ENCODE data around the gene GSTA3. TPM values are rescaled to one million over a fixed set of nuclear protein-coding genes. Genes with fewer than 3 reads are reported as not detected.
"Not testable (repeated sequence)": the region's sequence is repeated elsewhere in the genome, so short reads cannot be mapped to it uniquely, and the experiment has no call there.

Gene GSTA3
- total RNA-seq, 4 donors from 2014 or later, result not detected

DNA sequence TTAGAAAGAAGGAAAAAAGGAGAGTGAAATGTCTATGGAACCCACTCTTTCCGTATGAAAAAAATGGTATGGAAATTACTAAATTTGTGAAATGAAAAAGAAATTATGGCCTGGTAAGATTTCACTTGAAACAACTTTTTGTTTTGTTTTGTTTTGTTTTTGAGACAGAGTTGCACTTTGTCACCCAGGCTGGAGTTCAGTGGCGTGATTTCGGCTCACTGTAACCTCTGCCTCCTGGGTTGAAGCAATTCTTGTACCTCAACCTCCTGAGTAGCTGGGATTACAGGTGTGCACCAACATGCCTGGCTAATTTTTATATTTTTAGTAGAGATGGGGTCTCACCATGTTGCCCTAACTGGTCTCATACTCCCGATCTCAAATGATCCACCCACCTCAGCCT, 51.1 kb downstream of the GSTA3 start:
- TF ChIP-seq POLR2AphosphoS5 (IDR thresholded peaks at IDR 0.05) (no peak), EP300 (IDR thresholded peaks at IDR 0.05) (no peak), POLR2A (IDR thresholded peaks at IDR 0.05; ENCODE audit: low read depth) (no peak)
- TF ChIP-seq, protein P1, sequence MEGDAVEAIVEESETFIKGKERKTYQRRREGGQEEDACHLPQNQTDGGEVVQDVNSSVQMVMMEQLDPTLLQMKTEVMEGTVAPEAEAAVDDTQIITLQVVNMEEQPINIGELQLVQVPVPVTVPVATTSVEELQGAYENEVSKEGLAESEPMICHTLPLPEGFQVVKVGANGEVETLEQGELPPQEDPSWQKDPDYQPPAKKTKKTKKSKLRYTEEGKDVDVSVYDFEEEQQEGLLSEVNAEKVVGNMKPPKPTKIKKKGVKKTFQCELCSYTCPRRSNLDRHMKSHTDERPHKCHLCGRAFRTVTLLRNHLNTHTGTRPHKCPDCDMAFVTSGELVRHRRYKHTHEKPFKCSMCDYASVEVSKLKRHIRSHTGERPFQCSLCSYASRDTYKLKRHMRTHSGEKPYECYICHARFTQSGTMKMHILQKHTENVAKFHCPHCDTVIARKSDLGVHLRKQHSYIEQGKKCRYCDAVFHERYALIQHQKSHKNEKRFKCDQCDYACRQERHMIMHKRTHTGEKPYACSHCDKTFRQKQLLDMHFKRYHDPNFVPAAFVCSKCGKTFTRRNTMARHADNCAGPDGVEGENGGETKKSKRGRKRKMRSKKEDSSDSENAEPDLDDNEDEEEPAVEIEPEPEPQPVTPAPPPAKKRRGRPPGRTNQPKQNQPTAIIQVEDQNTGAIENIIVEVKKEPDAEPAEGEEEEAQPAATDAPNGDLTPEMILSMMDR (IDR thresholded peaks at IDR 0.05), result no peak

DNA sequence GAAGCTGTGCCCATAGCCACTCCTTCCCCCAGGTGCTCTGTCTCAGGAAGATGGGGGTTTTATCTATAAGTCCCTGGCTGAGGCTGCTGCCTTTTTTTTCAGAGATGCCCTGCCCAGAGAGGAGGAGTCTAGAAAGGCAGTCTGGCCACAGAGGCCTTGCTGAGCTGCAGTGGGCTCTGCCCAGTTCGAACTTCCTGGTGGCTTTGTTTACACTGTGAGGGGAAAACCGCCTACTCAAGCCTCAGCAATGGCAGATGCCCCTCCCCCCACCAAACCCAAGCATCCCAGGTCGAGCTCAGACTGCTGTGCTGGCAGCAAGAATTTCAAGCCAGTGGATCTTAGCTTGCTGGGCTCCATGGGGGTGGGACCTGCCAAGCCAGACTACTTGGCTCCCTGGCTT, 53.4 kb downstream of the GSTA3 start:
- intact Hi-C loops (cut with DNase I); H3K4me3 ChIP-seq; H3K36me3 ChIP-seq; H3K4me1 ChIP-seq; H3K27me3 ChIP-seq; H3K27ac ChIP-seq (replicated peaks in 1 of 4); H3K9me3 ChIP-seq: not testable (repeated sequence)
- WGBS, result 0% methylated on average over 2 of the region's 3 CpGs
- DNase-seq (ENCODE audit: extremely low spot score), result peak; percentile 29

More for the DNA sequence above, 51.1 kb downstream of the GSTA3 start:
- Histone ChIP-seq H3K36me3 (no peaks in the 10 kb centered on the region), H3K4me1 (no peaks in the 10 kb centered on the region), H3K27ac (replicated peaks in 1 of 4) (no peak overlapping the region), H3K9me3 (no peaks in the 10 kb centered on the region), H3K27me3 (peaks cover 0 to 6% (median 0%) of the 10 kb centered on the region in 4 donors), H3K4me3 (no peak overlapping the region)
- WGBS, result 85% methylated on average over 4 of the region's 4 CpGs
- intact Hi-C loops (cut with DNase I), result no loop called here
- DNase-seq (ENCODE audit: extremely low spot score), result no peak

DNA sequence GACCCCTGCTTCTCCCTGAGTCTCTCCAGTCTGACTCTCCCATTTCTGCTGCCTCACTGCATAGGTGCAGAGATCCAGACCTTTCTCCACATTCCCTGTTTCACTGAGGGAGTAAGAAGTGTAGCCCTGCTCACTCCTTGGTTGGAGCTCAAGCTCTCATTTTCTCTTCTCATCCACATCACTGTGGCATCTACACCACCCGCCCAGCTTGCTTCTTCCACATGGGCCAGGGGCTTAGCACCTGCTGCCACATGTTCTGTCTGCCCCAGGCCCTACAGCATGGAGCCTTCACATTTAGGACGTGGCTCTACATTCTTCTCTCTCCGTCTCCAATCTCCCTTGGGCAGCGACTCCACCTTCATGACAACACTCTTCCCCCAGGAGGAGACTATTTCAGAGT, 60.4 kb downstream of the GSTA3 start:
- Histone ChIP-seq H3K4me3 (no peak overlapping the region), H3K4me1 (no peaks in the 10 kb centered on the region), H3K27me3 (no peaks in the 10 kb centered on the region), H3K9me3 (no peaks in the 10 kb centered on the region), H3K36me3 (no peaks in the 10 kb centered on the region), H3K27ac (replicated peaks in 1 of 4) (no peak overlapping the region)
- intact Hi-C loops (cut with DNase I), result no loop called here
- TF ChIP-seq, protein P1 (IDR thresholded peaks at IDR 0.05), result no peak
- no peak for TF ChIP-seq EP300 (IDR thresholded peaks at IDR 0.05)
- peak; percentile 77 for DNase-seq (ENCODE audit: extremely low spot score)
- WGBS, result 91% methylated on average over 4 of the region's 4 CpGs

Other genes starting within 250 kb of the GSTA3 start
- gene TMEM14A, start 238.6 kb downstream of the GSTA3 start, total RNA-seq, result 10 to 100 TPM; 19.2 to 31.1 (median 21.9) TPM
- not detected for gene GSTA2, start 146.2 kb downstream of the GSTA3 start, total RNA-seq
- gene GSTA1, start 105.9 kb downstream of the GSTA3 start, total RNA-seq, result not detected
- gene GSTA5, start 68.9 kb downstream of the GSTA3 start, total RNA-seq, result not detected
- 10 to 100 TPM; 16.6 to 23.2 (median 17.7) TPM for gene GSTA4, start 85.6 kb upstream of the GSTA3 start, total RNA-seq
- gene CILK1, start 152.1 kb upstream of the GSTA3 start, total RNA-seq, result 10 to 100 TPM; 19.9 to 30.0 (median 24.4) TPM
- gene FBXO9, start 155.7 kb upstream of the GSTA3 start, total RNA-seq, result 10 to 100 TPM; 58.5 to 95.5 (median 73.1) TPM
- gene GCM1, start 239.1 kb upstream of the GSTA3 start, total RNA-seq, result under 1 TPM in 1 of 4 donors, not detected in 3; 0.32 TPM

Data from esophagus muscularis mucosa (tissue), 4 donors.